Activated T-cell treated with anti-CD3 and anti-CD28 coated beads, Interleukin-2, amount 50 U/mL, for 24 hours (primary cell): ENCODE data around the gene ARHGAP21.

Source experiments
- DNase-seq: peaks from one replicate; pipeline ENCODE4 v3.0.0-alpha.2; 2020
- H3K27ac Mint-ChIP-seq: 2 replicates; pipeline ENCODE4 v1.8.0; 2020; ENCODE audit warnings: mild to moderate bottlenecking, mixed read lengths
- H3K27me3 Mint-ChIP-seq: 2 replicates; pipeline ENCODE4 v1.8.0; 2020; ENCODE audit warnings: mixed read lengths
- H3K36me3 Mint-ChIP-seq: 2 replicates; pipeline ENCODE4 v1.8.0; 2020; ENCODE audit warnings: low read depth, mixed read lengths
- H3K4me1 Mint-ChIP-seq: 2 replicates; pipeline ENCODE4 v1.8.0; 2020; ENCODE audit warnings: low read depth, mixed read lengths
- H3K4me3 Mint-ChIP-seq: 2 replicates; pipeline ENCODE4 v1.8.0; 2020; ENCODE audit warnings: mild to moderate bottlenecking, moderate library complexity, mixed read lengths
- H3K9me3 Mint-ChIP-seq: 2 replicates; pipeline ENCODE4 v1.8.0; 2020; ENCODE audit warnings: mixed read lengths

ARHGAP21 gene

GRCh38 chr10:24545585-24545984, 178.1 kb downstream of the ARHGAP21 start:
- Mint-ChIP-seq H3K4me3 (no peak overlapping the region), H3K27ac (no peak overlapping the region), H3K27me3 (no peaks in the 10 kb centered on the region), H3K36me3 (no peaks in the 10 kb centered on the region), H3K4me1 (no peaks in the 10 kb centered on the region), H3K9me3 (no peaks in the 10 kb centered on the region)
- no peak for DNase-seq

DNA sequence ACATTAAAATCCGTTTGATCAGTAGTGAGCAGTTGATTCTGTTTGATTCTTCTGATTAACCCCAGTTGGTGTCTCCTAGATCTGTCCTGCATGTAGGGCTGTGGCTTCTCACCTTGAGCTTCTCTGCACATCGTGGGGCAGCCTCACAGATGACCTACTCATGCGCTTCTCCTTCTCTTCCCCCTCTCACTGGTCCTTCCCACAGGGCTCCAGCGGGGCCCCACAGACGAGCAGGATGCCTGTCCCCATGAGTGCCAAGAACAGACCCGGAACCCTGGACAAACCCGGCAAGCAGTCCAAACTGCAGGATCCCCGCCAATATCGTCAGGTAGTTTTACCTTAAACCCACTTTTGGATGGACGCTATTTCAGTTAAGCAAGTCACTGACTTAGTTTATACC, 178.9 kb downstream of the ARHGAP21 start:
- no peaks in the 10 kb centered on the region for H3K9me3 Mint-ChIP-seq
- H3K27me3 Mint-ChIP-seq = no peaks in the 10 kb centered on the region
- H3K27ac Mint-ChIP-seq = no peak overlapping the region
- DNase-seq = no peak
- no peaks in the 10 kb centered on the region for H3K4me1 Mint-ChIP-seq
- H3K4me3 Mint-ChIP-seq = no peak overlapping the region
- no peaks in the 10 kb centered on the region for H3K36me3 Mint-ChIP-seq

DNA sequence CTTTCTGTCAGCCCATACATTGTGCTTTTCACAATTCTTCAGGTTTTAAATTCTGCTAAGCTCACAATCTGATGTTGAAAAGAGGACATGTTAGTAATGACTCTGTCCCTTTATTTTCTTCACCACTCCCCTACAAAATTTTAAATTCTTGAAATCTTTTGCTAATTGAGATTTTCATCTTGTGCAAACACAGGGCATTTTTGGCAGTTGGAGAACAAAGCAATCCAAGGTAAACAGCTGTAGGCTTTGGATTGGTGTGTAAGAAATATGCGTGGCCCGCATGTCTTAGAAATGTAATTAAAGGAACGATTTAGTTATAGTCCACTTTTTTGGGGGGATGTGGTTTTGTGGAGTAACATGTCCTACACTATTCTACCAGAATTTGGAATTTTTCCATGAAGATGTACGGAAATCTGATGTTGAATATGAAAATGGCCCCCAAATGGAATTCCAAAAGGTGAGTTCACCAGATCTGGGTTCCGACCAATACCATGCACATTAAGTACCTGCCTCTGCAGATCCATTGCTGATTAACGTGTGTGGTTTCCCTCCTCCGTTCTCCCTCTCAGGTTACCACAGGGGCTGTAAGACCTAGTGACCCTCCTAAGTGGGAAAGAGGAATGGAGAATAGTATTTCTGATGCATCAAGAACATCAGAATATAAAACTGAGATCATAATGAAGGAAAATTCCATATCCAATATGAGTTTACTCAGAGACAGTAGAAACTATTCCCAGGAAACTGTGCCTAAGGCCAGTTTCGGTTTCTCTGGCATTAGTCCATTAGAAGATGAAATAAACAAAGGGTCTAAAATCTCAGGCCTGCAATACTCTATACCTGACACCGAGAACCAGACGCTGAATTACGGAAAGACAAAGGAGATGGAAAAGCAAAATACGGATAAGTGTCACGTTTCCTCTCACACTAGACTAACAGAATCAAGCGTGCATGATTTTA, 181.1 kb downstream of the ARHGAP21 start:
- no peaks in the 10 kb centered on the region for H3K4me1 Mint-ChIP-seq
- no peak overlapping the region for H3K27ac Mint-ChIP-seq
- H3K4me3 Mint-ChIP-seq = no peak overlapping the region
- no peaks in the 10 kb centered on the region for H3K27me3 Mint-ChIP-seq
- no peak for DNase-seq
- H3K9me3 Mint-ChIP-seq = no peaks in the 10 kb centered on the region
- no peaks in the 10 kb centered on the region for H3K36me3 Mint-ChIP-seq

GRCh38 chr10:24541239-24541753, 182.4 kb downstream of the ARHGAP21 start:
- Mint-ChIP-seq H3K4me1 (no peaks in the 10 kb centered on the region), H3K36me3 (no peaks in the 10 kb centered on the region), H3K4me3 (no peak overlapping the region), H3K27me3 (no peaks in the 10 kb centered on the region), H3K9me3 (no peaks in the 10 kb centered on the region), H3K27ac (no peak overlapping the region)
- no peak for DNase-seq

DNA sequence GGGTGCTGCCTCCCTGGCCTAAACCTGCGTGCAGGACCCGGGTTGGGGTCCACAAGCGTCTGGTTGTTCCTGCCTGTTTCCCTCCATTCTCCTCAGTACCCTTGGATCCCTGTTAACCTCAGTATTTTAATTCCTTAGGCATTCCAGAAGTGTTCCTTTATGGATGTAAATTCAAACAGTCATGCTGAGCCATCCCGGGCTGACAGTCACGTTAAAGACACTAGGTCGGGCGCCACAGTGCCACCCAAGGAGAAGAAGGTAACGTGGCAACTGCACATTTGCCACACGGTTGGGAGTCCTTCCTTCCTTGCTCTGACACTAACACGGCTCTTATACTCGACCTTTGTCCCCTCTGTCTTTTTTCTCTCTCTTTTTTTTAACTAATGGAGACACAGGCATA, 187.1 kb downstream of the ARHGAP21 start:
- peaks cover 2% of the 10 kb centered on the region for H3K9me3 Mint-ChIP-seq
- H3K27ac Mint-ChIP-seq = no peak overlapping the region
- no peaks in the 10 kb centered on the region for H3K36me3 Mint-ChIP-seq
- no peaks in the 10 kb centered on the region for H3K4me1 Mint-ChIP-seq
- no peak for DNase-seq
- H3K27me3 Mint-ChIP-seq = no peaks in the 10 kb centered on the region
- no peak overlapping the region for H3K4me3 Mint-ChIP-seq

DNA sequence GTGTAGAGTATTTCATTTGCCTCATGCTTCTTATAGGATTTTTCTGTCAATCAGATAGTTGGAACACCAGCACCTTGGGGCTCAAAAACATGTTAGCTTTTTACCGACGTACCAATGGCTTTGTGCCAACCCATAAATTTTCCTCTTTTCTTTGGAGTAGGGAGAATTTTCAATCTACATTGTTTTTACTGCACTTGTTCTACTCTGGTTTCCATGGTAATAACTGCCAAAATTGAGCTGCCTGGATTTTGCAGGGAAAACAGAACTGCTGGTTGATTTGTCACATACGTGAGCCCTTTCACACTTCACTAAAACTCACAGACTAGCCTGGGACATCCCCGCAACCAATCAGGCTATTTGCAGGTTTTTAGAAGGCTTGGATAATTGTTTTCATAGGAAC, 189.7 kb downstream of the ARHGAP21 start:
- Mint-ChIP-seq H3K27me3 (no peaks in the 10 kb centered on the region), H3K4me1 (no peaks in the 10 kb centered on the region), H3K4me3 (no peak overlapping the region), H3K9me3 (peaks cover 2% of the 10 kb centered on the region), H3K36me3 (no peaks in the 10 kb centered on the region), H3K27ac (no peak overlapping the region)
- no peak for DNase-seq
